ENCODE measurements around the gene ITPR2. TPM values are rescaled to one million over a fixed set of nuclear protein-coding genes. Genes with fewer than 3 reads are reported as not detected.

ITPR2 gene
- total RNA-seq, 1 donor from 2014 or later, result 62.4 TPM

DNA sequence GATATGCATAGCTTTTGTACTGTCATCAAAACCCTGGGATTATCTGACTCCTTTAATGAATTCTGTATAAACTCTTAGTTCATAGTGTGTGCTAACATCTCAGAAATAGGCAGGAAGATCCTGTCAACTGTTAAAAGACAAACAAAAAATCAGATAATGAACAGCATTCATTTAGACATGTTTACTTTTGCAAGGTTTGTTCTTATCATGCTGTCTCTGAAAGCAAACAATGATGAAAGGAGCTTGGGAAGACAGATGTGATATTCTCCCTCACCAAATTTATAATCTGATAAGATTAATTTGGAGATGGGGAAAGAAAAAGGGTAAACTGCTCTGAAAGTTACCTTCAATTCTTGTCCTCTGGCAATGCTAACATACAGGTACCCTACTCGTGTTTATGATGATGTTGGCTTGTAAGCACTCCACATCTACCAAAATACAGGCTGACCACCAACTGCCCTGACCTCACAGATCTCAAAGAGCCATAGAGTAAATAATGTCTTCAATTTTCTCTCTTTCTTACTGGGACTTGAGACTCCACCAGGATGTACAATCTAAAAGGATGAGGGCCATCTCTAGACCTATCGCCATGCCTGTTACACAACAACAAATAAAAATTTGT, 403.8 kb downstream of the ITPR2 start:
- DNase-seq (ENCODE audit: low spot score) (no peak), ATAC-seq (peak; percentile 79)

DNA sequence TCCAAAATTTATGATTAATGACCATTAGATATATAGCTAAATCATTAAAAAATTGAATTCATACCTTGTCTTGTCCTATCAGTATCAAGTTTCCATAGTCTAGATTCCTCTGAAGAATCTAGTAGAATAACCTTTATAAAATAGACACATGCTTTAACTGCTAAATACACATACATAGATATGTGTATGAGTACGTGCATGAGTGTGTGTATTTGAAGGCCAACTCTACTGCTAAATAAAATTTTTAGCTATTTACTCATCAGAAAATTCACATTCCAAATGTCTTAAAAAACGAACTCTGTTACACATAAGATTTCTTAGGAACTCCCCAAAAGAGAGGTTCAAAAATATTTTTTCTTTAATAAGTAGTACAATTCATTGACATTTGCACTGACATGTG, 404.6 kb downstream of the ITPR2 start:
- ATAC-seq (no peak), DNase-seq (ENCODE audit: low spot score) (no peak)

- no peak for ATAC-seq
- DNase-seq (ENCODE audit: low spot score), result no peak
Measured at GRCh38 chr12:26426652-26427051, 406.3 kb downstream of the ITPR2 start.

- ATAC-seq (no peak), DNase-seq (ENCODE audit: low spot score) (no peak)
Measured at GRCh38 chr12:26425587-26426260, 407.3 kb downstream of the ITPR2 start.

GRCh38 chr12:26422839-26423398, 410.1 kb downstream of the ITPR2 start:
- no peak for DNase-seq (ENCODE audit: low spot score)
- ATAC-seq, result peak; percentile 47

DNA sequence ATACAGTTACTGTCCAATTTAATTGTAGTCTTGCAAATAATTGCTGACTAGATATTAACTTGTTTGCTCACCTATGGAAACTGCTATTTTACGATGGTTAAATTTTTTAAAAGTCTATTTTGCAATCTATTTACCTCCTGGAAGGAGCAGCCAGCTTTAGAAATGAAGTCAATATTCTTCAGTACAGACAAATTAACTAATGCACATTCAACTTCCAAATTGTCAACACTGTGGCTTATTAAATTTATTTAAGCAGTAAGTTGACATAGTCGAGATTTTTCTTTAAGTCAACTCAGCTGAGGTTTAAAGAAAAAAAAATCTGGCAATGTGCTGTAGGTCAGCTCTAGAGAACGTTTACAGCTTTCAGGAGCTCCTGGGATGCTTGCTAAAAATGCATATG, 416.4 kb downstream of the ITPR2 start:
- DNase-seq (ENCODE audit: low spot score) (no peak), ATAC-seq (peak; percentile 35)

DNA sequence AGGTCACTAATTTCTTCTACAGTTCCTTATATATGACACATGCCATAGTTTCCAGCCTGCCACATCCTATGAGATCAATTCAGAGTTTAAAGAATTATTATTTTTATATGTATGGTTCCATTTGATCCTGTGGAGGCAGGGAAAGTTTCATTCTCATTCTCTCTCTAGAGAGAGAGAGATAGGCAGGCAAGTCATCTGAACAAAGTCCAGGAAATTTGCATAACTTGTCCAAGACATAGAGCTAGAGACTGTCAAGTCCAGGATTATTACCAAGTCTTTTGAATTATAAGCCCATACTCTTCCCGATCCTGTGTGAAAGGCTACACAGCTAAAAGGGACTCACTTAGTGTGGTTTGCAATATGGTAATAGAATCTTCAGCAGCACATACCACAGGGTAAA, 422.3 kb downstream of the ITPR2 start:
- no peak for DNase-seq (ENCODE audit: low spot score)
- peak; percentile 58 for ATAC-seq

GRCh38 chr12:26406813-26407212, 426.2 kb downstream of the ITPR2 start:
- ATAC-seq, result peak; percentile 5
- no peak for DNase-seq (ENCODE audit: low spot score)

- ATAC-seq, result peak; percentile 87
- DNase-seq (ENCODE audit: low spot score), result peak; percentile 53
Measured at GRCh38 chr12:26406391-26406790, 426.6 kb downstream of the ITPR2 start.

GRCh38 chr12:26403601-26404000, 429.4 kb downstream of the ITPR2 start:
- DNase-seq (ENCODE audit: low spot score), result no peak
- no peak for ATAC-seq

GRCh38 chr12:26402648-26403047, 430.3 kb downstream of the ITPR2 start:
- DNase-seq (ENCODE audit: low spot score) (no peak), ATAC-seq (peak; percentile 50)

- DNase-seq (ENCODE audit: low spot score) (no peak), ATAC-seq (no peak)
Measured at GRCh38 chr12:26401874-26402273, 431.1 kb downstream of the ITPR2 start.

DNA sequence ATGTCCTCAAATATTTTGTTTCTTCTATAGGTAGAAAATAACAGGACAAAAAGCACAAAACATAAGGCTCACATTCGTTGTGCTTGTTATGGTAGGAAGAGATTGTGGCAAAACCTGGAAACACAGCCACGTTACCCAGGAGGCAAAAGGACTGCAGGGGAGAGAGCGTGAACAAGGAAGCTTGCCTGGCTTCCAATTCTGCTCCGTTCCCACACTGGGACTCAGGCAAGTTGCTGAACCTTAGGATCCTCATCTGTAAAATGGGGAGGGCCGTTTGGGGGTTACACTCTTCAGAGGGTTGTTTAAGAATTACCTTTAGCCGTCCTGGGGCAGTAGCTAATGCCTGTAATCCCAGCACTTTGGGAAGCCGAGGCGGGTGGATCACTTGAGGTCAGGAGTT, 432.4 kb downstream of the ITPR2 start:
- no peak for ATAC-seq
- no peak for DNase-seq (ENCODE audit: low spot score)

DNA sequence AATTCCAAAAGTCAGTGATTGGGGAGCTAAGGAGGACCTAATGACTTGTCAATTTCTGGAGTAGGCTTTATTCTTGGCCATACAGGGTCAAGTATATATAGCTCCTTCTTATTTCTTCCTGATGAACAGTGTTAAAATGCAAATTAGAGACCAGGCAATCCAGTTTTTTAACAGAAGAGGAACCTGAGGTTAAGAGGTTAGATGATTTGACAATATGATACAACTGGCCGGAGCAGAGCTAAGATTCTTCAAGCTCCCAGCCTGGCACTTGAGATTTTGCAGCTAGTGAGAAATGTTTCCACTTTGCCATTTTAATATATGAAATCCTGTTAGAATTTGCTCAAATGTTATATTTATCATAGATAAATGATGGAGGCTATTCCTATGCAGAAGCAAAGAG, 433.6 kb downstream of the ITPR2 start:
- no peak for DNase-seq (ENCODE audit: low spot score)
- ATAC-seq, result no peak

DNA sequence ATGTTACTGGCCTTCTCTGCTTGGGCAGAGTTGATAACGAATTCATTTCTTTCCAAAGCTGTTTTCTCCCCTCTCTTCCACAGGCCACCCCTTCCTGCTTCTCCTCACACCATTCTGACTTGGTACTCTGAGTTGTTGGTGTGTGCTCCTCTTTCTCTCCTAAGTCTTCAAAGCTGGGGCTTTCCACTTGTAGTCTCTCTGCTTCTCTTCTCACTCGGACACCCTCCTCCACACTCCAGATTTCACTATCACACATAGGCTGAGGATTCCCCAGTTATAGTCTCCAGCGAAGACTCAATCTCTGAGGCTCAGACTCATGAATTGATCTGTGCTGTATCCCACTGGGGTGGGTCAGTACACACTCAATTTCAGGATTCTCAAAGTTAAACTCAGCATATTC, 436.6 kb downstream of the ITPR2 start:
- no peak for ATAC-seq
- DNase-seq (ENCODE audit: low spot score), result no peak

DNA sequence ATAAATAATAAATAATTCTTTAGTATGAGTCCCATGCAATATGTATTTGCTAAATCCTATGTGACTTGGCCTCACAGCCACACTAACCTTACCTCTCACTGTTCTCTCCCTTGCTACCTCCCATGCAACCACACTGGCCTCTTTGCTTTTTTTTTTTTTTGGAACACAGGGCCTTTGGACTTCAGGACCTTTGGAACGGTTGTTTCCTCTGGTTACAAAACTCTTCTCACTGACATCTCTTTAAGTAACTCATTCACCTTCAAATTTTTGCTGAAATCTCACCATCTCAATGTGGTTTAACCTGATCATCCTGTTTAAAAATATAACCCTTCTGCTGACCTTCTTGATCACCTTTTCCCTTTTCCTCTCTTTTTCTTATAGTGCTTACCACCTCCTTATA, 443.7 kb downstream of the ITPR2 start:
- ATAC-seq (peak; percentile 96), DNase-seq (ENCODE audit: low spot score) (no peak)

DNA sequence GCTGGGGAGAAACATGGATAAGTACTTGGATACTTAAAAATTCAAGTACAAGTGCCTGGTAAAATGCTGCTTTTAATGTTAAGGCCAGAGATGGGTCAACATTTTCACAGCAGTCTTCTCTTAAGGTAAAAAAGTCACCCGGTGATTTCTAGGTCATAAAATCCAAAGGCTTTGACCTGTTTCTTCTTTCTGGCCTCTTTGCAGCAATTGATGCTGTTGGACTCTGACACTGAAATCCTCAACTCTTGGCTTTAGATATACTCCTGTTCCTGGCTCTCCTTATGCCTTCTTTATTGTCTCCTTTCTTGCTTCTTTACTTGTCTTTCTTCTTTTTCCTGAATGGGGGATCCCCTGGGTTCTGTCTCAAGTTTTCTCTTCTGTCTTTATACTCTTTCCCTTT, 448.5 kb downstream of the ITPR2 start:
- ATAC-seq (no peak), DNase-seq (ENCODE audit: low spot score) (no peak)

- DNase-seq (ENCODE audit: low spot score) (no peak), ATAC-seq (no peak)
Measured at GRCh38 chr12:26383041-26383440, 450.0 kb downstream of the ITPR2 start.

GRCh38 chr12:26380897-26381296, 452.1 kb downstream of the ITPR2 start:
- no peak for DNase-seq (ENCODE audit: low spot score)
- no peak for ATAC-seq

DNA sequence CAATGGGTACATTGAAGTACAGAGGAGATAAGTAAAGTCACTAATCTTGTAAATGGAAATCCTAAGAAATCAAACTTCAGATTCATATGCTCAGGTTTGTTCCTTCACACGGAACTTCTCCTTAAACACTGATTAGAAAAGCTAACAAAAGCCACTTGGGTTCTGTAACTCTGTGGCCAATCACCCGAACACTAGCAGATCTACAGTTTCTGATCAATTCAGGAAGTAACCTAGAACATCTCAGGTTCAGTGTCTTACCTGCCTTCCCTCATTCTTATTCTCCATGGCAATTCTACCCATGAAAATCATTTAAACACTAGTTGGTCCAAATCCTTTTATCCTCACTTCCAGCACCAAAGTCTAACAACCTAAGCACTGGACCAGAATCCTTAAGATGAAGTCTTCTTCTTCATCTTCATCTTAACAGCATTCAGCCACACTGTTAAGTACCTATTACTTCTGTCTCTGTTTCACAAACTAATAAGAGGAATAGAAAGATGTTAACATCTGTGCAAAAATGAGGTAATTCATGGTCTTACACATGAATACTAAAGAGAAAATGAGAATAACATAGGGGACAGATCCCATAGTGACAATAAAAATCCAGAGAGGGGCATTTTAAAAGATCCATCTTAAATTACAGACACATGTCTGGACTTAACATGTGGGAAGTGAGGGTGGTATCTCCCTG, 453.1 kb downstream of the ITPR2 start:
- no peak for DNase-seq (ENCODE audit: low spot score)
- ATAC-seq, result no peak

DNA sequence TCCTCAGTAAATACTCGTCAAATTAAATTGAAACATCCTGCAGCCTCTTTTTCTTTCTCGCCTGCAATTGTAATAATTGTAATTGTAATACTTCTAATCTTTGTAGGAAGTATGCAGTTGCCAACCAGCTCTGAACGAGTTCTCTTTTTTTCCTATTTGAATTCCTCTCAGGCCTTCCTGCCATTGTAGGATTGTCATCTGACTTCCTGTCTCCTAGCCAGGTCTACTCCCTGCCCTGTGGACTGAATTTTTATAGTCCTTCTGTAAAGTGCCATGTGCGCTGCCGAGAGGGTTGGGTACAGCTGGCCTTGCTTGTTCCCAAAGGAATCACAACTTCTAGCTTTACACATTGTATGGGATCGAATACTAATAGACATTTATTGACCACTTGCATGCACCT, 454.3 kb downstream of the ITPR2 start:
- peak; percentile 66 for ATAC-seq
- DNase-seq (ENCODE audit: low spot score), result no peak
